HG02588 (cell line): ENCODE results near the gene BBS12.

Experiments used
- ATAC-seq: cut with Tn5 transposase; IDR thresholded peaks from one replicate; pipeline ENCODE4 v1.9.1; 2021; ENCODE audit warnings: mild to moderate bottlenecking, moderate library complexity; ENCODE audit not compliant: unreplicated experiment

Gene BBS12

GRCh38 chr4:122712782-122713181 lies 19.7 kb upstream of the BBS12 start:
- no peak for ATAC-seq

- ATAC-seq: no peak
Measured at GRCh38 chr4:122715221-122715620, 17.3 kb upstream of the BBS12 start.

GRCh38 chr4:122716825-122717448 lies 15.6 kb upstream of the BBS12 start:
- peak; percentile 75 for ATAC-seq

- ATAC-seq: no peak
Measured at GRCh38 chr4:122718281-122718680, 14.2 kb upstream of the BBS12 start.

- no peak for ATAC-seq
Measured at GRCh38 chr4:122722256-122722655, 10.2 kb upstream of the BBS12 start.

GRCh38 chr4:122728856-122729255 lies 3.6 kb upstream of the BBS12 start:
- ATAC-seq: no peak

GRCh38 chr4:122731676-122732075 lies 828 bp upstream of the BBS12 start:
- ATAC-seq: no peak

- ATAC-seq: no peak
Measured at GRCh38 chr4:122733787-122734120, 1.2 kb downstream of the BBS12 start.

- no peak for ATAC-seq
Measured at GRCh38 chr4:122739174-122739573, 6.7 kb downstream of the BBS12 start.

GRCh38 chr4:122742933-122743829 lies 10.7 kb downstream of the BBS12 start:
- no peak for ATAC-seq

- no peak for ATAC-seq
Measured at GRCh38 chr4:122744229-122744628, 11.7 kb downstream of the BBS12 start.

- ATAC-seq: no peak
Measured at GRCh38 chr4:122746485-122746965, 14.0 kb downstream of the BBS12 start.

- ATAC-seq: no peak
Measured at GRCh38 chr4:122747068-122747467, 14.6 kb downstream of the BBS12 start.

- no peak for ATAC-seq
Measured at GRCh38 chr4:122747883-122748282, 15.4 kb downstream of the BBS12 start.

- no peak for ATAC-seq
Measured at GRCh38 chr4:122749704-122750454, 17.4 kb downstream of the BBS12 start.

GRCh38 chr4:122755675-122756074 lies 23.2 kb downstream of the BBS12 start:
- ATAC-seq: no peak

- no peak for ATAC-seq
Measured at GRCh38 chr4:122758033-122758432, 25.5 kb downstream of the BBS12 start.

GRCh38 chr4:122759639-122760310 lies 27.3 kb downstream of the BBS12 start:
- no peak for ATAC-seq

GRCh38 chr4:122762520-122762919 lies 30.0 kb downstream of the BBS12 start:
- peak; percentile 52 for ATAC-seq

GRCh38 chr4:122762966-122763716 lies 30.6 kb downstream of the BBS12 start:
- no peak for ATAC-seq
